ENCODE measurements around the gene ATP1A1. TPM values are rescaled to one million over a fixed set of nuclear protein-coding genes. Genes with fewer than 3 reads are reported as not detected.

The ATP1A1 gene
- total and polyA plus RNA-seq, 4 donors = 138 to 216 (median 186) TPM

DNA sequence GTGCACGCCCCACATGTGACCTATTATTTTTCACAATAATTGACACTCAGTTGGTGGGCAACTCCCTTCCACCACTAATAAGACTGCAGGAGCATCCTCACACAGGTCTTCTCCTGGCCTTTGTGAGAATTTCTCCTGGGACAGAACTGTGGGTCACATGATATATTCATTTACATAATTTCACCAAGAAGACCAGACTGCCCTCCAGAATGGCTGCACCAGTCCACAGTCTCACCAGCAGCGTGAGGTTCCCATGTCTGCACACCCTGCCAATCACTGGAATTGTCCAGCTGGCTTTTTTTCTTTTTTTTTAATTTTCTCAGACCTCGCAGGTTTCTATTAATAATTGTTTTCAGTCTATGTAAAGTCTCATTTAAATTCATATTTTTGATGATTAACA, 41.3 kb downstream of the ATP1A1 start:
- DNase-seq = no peak
- Histone ChIP-seq H3K27ac (ENCODE audit: low read depth in 1 of 2, low read length in 2 of 2) (no peak overlapping the region), H3K9me3 (ENCODE audit: control insufficient read depth, low read length) (no peaks in the 10 kb centered on the region), H3K36me3 (ENCODE audit: control insufficient read depth in 1 of 2, insufficient read depth in 2 of 2, low read length in 1 of 2) (peaks cover 0 to 3% of the 10 kb centered on the region in 2 donors), H3K27me3 (ENCODE audit: control insufficient read depth in 1 of 2, insufficient read depth in 2 of 2, low read length in 1 of 2) (no peaks in the 10 kb centered on the region), H3K4me3 (ENCODE audit: low read length in 2 of 2) (no peak overlapping the region), H3K4me1 (ENCODE audit: control insufficient read depth in 1 of 2, insufficient read depth in 2 of 2, low read length in 2 of 2) (no peaks in the 10 kb centered on the region)
- intact Hi-C loops (cut with DNase I) = loop anchor here in 1 of 2 donors (10.0 kb wide), 1 partner anchor 70 kb away; no protein-coding TSS in a partner anchor
- no peak for ATAC-seq (ENCODE audit: low FRiP score)
- 93 to 94% methylated on average over 3 of the region's 3 CpGs for WGBS, 2 donors

DNA sequence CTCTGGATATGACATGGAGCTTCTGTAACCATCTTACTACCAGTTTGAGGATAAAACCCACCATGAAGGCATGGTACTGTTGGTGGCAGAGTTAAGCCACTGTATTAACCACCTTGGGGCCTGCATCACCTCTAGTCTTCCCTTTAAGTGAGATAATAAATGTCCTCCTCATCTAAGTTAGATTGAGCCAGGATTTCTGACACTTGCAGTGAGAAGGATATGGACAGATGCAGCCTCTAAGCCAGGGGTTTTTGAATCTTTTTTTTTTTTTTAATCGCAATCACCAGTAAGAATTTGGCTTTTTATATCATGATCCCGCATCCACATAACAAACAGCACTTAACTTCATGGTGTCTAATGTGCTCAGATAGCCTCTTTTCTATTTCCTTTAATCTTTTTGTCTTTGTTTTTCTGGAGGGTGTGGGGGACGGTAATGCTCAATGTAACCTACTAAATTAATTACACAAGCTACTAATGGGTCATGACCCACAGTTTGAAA, 42.2 kb downstream of the ATP1A1 start:
- ATAC-seq (ENCODE audit: low FRiP score) (no peak), DNase-seq (no peak)
- no peaks in the 10 kb centered on the region for H3K27me3 ChIP-seq (ENCODE audit: control insufficient read depth in 1 of 2, insufficient read depth in 2 of 2, low read length in 1 of 2)
- H3K27ac ChIP-seq (ENCODE audit: low read depth in 1 of 2, low read length in 2 of 2) = no peak overlapping the region
- H3K4me3 ChIP-seq (ENCODE audit: low read length in 2 of 2) = no peak overlapping the region
- no peaks in the 10 kb centered on the region for H3K9me3 ChIP-seq (ENCODE audit: control insufficient read depth, low read length)
- H3K4me1 ChIP-seq (ENCODE audit: control insufficient read depth in 1 of 2, insufficient read depth in 2 of 2, low read length in 2 of 2) = no peaks in the 10 kb centered on the region
- peaks cover 0 to 1% of the 10 kb centered on the region in 2 donors for H3K36me3 ChIP-seq (ENCODE audit: control insufficient read depth in 1 of 2, insufficient read depth in 2 of 2, low read length in 1 of 2)
- intact Hi-C loops (cut with DNase I) = loop anchor here in 1 of 2 donors (5.0 to 10.0 kb wide), 2 partner anchors 38 to 70 kb away; no protein-coding TSS in a partner anchor
- WGBS, 2 donors = 92 to 95% methylated on average over 3 of the region's 3 CpGs

DNA sequence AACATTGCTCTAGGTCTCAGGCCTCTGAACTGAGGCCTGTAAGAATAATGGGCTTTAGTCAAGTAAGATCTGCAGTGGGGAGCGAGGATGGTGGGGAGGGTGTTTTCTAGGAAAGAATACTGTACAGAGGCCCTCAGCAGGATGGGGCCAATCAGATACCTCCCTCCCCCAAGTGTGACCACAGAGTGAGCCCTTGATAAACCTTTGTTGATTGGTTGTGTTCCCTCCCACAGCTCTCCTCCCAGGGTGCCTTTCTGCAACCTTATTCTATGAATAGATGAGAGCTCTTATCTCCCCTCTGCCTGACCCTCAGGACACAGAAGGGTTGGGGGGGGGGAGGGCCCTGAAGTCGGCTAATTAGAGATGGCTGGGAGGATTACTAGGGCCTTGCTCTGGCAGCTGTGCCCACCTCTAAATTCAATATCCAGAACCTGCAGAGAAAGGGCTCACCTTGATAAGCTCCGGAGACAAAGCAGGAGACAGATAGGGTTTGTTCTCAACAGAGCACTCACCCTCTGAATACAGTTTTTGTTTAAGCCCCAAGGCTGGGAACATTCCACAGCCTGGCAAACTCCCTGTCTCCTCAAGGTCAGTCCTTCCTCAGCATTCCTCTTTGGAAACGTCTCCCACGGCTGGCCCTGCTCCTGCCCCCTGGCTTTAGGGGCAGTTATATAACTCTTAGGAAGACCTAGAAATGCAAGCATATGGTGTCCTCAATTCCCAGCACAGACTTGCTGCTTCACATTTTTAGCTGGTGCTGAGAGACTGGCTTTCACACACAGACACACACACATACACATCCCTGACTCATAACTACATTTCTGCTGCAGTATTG, 42.9 kb downstream of the ATP1A1 start:
- Histone ChIP-seq H3K27me3 (ENCODE audit: control insufficient read depth in 1 of 2, insufficient read depth in 2 of 2, low read length in 1 of 2) (no peaks in the 10 kb centered on the region), H3K9me3 (ENCODE audit: control insufficient read depth, low read length) (no peaks in the 10 kb centered on the region), H3K4me3 (ENCODE audit: low read length in 2 of 2) (no peak overlapping the region), H3K27ac (ENCODE audit: low read depth in 1 of 2, low read length in 2 of 2) (no peak overlapping the region), H3K4me1 (ENCODE audit: control insufficient read depth in 1 of 2, insufficient read depth in 2 of 2, low read length in 2 of 2) (no peaks in the 10 kb centered on the region), H3K36me3 (ENCODE audit: control insufficient read depth in 1 of 2, insufficient read depth in 2 of 2, low read length in 1 of 2) (no peaks in the 10 kb centered on the region)
- no peak for DNase-seq
- WGBS, 2 donors = 53 to 60% methylated on average over 5 of the region's 5 CpGs
- no peak for ATAC-seq (ENCODE audit: low FRiP score)
- intact Hi-C loops (cut with DNase I) = loop anchor here in 1 of 2 donors (5.0 to 10.0 kb wide), 2 partner anchors 39 to 69 kb away; no protein-coding TSS in a partner anchor

GRCh38 chr1:116416854-116417513, 43.9 kb downstream of the ATP1A1 start:
- H3K36me3 ChIP-seq (ENCODE audit: control insufficient read depth in 1 of 2, insufficient read depth in 2 of 2, low read length in 1 of 2) = no peaks in the 10 kb centered on the region
- WGBS, 2 donors = 91% methylated on average over 4 of the region's 4 CpGs
- no peak overlapping the region for H3K4me3 ChIP-seq (ENCODE audit: low read length in 2 of 2)
- no peaks in the 10 kb centered on the region for H3K27me3 ChIP-seq (ENCODE audit: control insufficient read depth in 1 of 2, insufficient read depth in 2 of 2, low read length in 1 of 2)
- H3K27ac ChIP-seq (ENCODE audit: low read depth in 1 of 2, low read length in 2 of 2) = no peak overlapping the region
- DNase-seq (no peak), ATAC-seq (ENCODE audit: low FRiP score) (no peak)
- no peaks in the 10 kb centered on the region for H3K9me3 ChIP-seq (ENCODE audit: control insufficient read depth, low read length)
- H3K4me1 ChIP-seq (ENCODE audit: control insufficient read depth in 1 of 2, insufficient read depth in 2 of 2, low read length in 2 of 2) = no peaks in the 10 kb centered on the region
- intact Hi-C loops (cut with DNase I) = loop anchor here in 1 of 2 donors (5.0 to 10.0 kb wide), 2 partner anchors 40 to 68 kb away; no protein-coding TSS in a partner anchor

- Histone ChIP-seq H3K4me3 (ENCODE audit: low read length in 2 of 2) (peak overlapping the region in 1 of 2 donors; percentile 84), H3K27ac (ENCODE audit: low read depth in 1 of 2, low read length in 2 of 2) (no peak overlapping the region), H3K27me3 (ENCODE audit: control insufficient read depth in 1 of 2, insufficient read depth in 2 of 2, low read length in 1 of 2) (no peaks in the 10 kb centered on the region), H3K36me3 (ENCODE audit: control insufficient read depth in 1 of 2, insufficient read depth in 2 of 2, low read length in 1 of 2) (no peaks in the 10 kb centered on the region), H3K4me1 (ENCODE audit: control insufficient read depth in 1 of 2, insufficient read depth in 2 of 2, low read length in 2 of 2) (no peaks in the 10 kb centered on the region), H3K9me3 (ENCODE audit: control insufficient read depth, low read length) (no peaks in the 10 kb centered on the region)
- ATAC-seq (ENCODE audit: low FRiP score) = no peak
- no peak for DNase-seq
- 75 to 86% methylated on average over 6 of the region's 6 CpGs for WGBS, 2 donors
- intact Hi-C loops (cut with DNase I) = loop anchor here in 1 of 2 donors (5.0 to 10.0 kb wide), 2 partner anchors 40 to 67 kb away; no protein-coding TSS in a partner anchor
These were observed 44.6 kb downstream of the ATP1A1 start for GRCh38 chr1:116417678-116418077.

DNA sequence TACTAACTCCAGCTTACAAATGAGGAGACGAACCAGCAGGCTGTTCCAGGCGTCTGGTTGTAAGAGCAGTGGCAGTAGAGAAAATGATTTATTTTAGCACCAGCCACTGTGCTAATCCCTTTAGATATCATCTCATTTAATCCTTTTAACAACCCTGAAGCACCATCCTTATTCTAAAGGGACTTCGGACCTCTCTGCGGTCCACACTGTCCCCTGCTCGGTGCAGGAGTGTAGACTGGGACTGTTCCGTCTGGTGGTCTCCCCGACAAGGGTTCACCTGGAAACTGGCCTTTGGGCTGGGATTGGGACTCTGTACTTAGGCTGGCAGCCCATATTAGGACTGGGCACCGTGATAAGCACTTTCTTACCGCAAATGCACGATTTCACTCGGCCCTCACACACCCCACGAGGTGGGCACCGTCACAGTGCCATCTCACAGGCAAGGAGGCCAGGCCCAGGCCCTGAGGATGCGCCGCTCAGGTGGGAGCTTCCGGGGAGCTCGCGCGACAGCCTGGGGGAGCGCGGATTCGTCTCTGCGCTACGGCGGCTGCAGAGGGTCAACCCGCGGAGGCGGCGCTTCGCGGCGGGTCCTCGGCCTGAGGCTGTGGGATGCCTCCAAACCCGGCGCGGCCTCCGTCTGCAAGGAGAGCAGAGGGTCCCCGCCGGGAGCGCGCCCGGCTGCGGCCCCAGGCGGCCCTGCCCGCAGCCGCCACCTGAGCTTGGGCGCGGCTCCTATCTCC, 45.2 kb downstream of the ATP1A1 start:
- WGBS, 2 donors = 1% methylated on average over 44 to 48 of the region's 48 CpGs
- peak; percentile 96 for ATAC-seq (ENCODE audit: low FRiP score)

GRCh38 chr1:116420417-116421200, 47.6 kb downstream of the ATP1A1 start:
- DNase-seq (no peak), ATAC-seq (ENCODE audit: low FRiP score) (no peak)
- Histone ChIP-seq H3K27me3 (ENCODE audit: control insufficient read depth in 1 of 2, insufficient read depth in 2 of 2, low read length in 1 of 2) (no peaks in the 10 kb centered on the region), H3K27ac (ENCODE audit: low read depth in 1 of 2, low read length in 2 of 2) (no peak overlapping the region), H3K4me3 (ENCODE audit: low read length in 2 of 2) (no peak overlapping the region), H3K9me3 (ENCODE audit: control insufficient read depth, low read length) (no peaks in the 10 kb centered on the region), H3K36me3 (ENCODE audit: control insufficient read depth in 1 of 2, insufficient read depth in 2 of 2, low read length in 1 of 2) (no peaks in the 10 kb centered on the region), H3K4me1 (ENCODE audit: control insufficient read depth in 1 of 2, insufficient read depth in 2 of 2, low read length in 2 of 2) (no peaks in the 10 kb centered on the region)
- intact Hi-C loops (cut with DNase I) = no loop called here
- WGBS, 2 donors = 62% methylated on average over 2 of the region's 2 CpGs

More for the DNA sequence above, 45.2 kb downstream of the ATP1A1 start:
- Histone ChIP-seq H3K4me3 (ENCODE audit: low read length in 2 of 2) (peak overlapping the region; percentile 73 to 84), H3K4me1 (ENCODE audit: control insufficient read depth in 1 of 2, insufficient read depth in 2 of 2, low read length in 2 of 2) (no peaks in the 10 kb centered on the region), H3K27me3 (ENCODE audit: control insufficient read depth in 1 of 2, insufficient read depth in 2 of 2, low read length in 1 of 2) (no peaks in the 10 kb centered on the region), H3K36me3 (ENCODE audit: control insufficient read depth in 1 of 2, insufficient read depth in 2 of 2, low read length in 1 of 2) (no peaks in the 10 kb centered on the region), H3K9me3 (ENCODE audit: control insufficient read depth, low read length) (no peaks in the 10 kb centered on the region), H3K27ac (ENCODE audit: low read depth in 1 of 2, low read length in 2 of 2) (no peak overlapping the region)
- DNase-seq = peak; percentile 89 to 94
- intact Hi-C loops (cut with DNase I) = loop anchor here in 1 of 2 donors (5.0 to 10.0 kb wide), 2 partner anchors 41 to 67 kb away; no protein-coding TSS in a partner anchor

Data from aorta (tissue), 5 donors.